Measurements from ENCODE around the gene RABGAP1.

Gene RABGAP1

GRCh38 chr9:123059472-123060220 lies 118.8 kb downstream of the RABGAP1 start:
- H3K27me3 ChIP-seq (ENCODE audit: control insufficient read depth, insufficient read depth, low read length), result no peaks in the 10 kb centered on the region
- no peak overlapping the region for H3K27ac ChIP-seq (ENCODE audit: low read length)
- no peak overlapping the region for H3K4me3 ChIP-seq (ENCODE audit: low read length)
- no peak overlapping the region for H3K9ac ChIP-seq (ENCODE audit: low read length)
- H3K9me3 ChIP-seq (ENCODE audit: control insufficient read depth, low read depth, low read length), result no peaks in the 10 kb centered on the region
- peaks cover 4% of the 10 kb centered on the region for H3K36me3 ChIP-seq (ENCODE audit: control insufficient read depth, low read depth, low read length)
- H3K4me1 ChIP-seq (ENCODE audit: control insufficient read depth, low read depth, low read length), result no peaks in the 10 kb centered on the region

- Histone ChIP-seq H3K9me3 (ENCODE audit: control insufficient read depth, low read depth, low read length) (no peaks in the 10 kb centered on the region), H3K36me3 (ENCODE audit: control insufficient read depth, low read depth, low read length) (peaks cover 12% of the 10 kb centered on the region), H3K4me3 (ENCODE audit: low read length) (no peak overlapping the region), H3K27me3 (ENCODE audit: control insufficient read depth, insufficient read depth, low read length) (no peaks in the 10 kb centered on the region), H3K4me1 (ENCODE audit: control insufficient read depth, low read depth, low read length) (no peaks in the 10 kb centered on the region), H3K27ac (ENCODE audit: low read length) (no peak overlapping the region), H3K9ac (ENCODE audit: low read length) (no peak overlapping the region)
Observed at GRCh38 chr9:123061216-123061615, 120.4 kb downstream of the RABGAP1 start.

GRCh38 chr9:123062351-123063176 lies 121.7 kb downstream of the RABGAP1 start:
- H3K4me3 ChIP-seq (ENCODE audit: low read length), result no peak overlapping the region
- H3K9me3 ChIP-seq (ENCODE audit: control insufficient read depth, low read depth, low read length), result no peaks in the 10 kb centered on the region
- peaks cover 23% of the 10 kb centered on the region for H3K36me3 ChIP-seq (ENCODE audit: control insufficient read depth, low read depth, low read length)
- no peak overlapping the region for H3K27ac ChIP-seq (ENCODE audit: low read length)
- H3K27me3 ChIP-seq (ENCODE audit: control insufficient read depth, insufficient read depth, low read length), result no peaks in the 10 kb centered on the region
- H3K9ac ChIP-seq (ENCODE audit: low read length), result no peak overlapping the region
- H3K4me1 ChIP-seq (ENCODE audit: control insufficient read depth, low read depth, low read length), result no peaks in the 10 kb centered on the region

GRCh38 chr9:123063177-123063598 lies 122.4 kb downstream of the RABGAP1 start:
- Histone ChIP-seq H3K27me3 (ENCODE audit: control insufficient read depth, insufficient read depth, low read length) (no peaks in the 10 kb centered on the region), H3K4me3 (ENCODE audit: low read length) (no peak overlapping the region), H3K27ac (ENCODE audit: low read length) (no peak overlapping the region), H3K36me3 (ENCODE audit: control insufficient read depth, low read depth, low read length) (peaks cover 26% of the 10 kb centered on the region), H3K9ac (ENCODE audit: low read length) (no peak overlapping the region), H3K4me1 (ENCODE audit: control insufficient read depth, low read depth, low read length) (no peaks in the 10 kb centered on the region), H3K9me3 (ENCODE audit: control insufficient read depth, low read depth, low read length) (no peaks in the 10 kb centered on the region)

- Histone ChIP-seq H3K4me3 (ENCODE audit: low read length) (no peak overlapping the region), H3K4me1 (ENCODE audit: control insufficient read depth, low read depth, low read length) (no peaks in the 10 kb centered on the region), H3K9me3 (ENCODE audit: control insufficient read depth, low read depth, low read length) (no peaks in the 10 kb centered on the region), H3K9ac (ENCODE audit: low read length) (no peak overlapping the region), H3K27me3 (ENCODE audit: control insufficient read depth, insufficient read depth, low read length) (no peaks in the 10 kb centered on the region), H3K27ac (ENCODE audit: low read length) (no peak overlapping the region), H3K36me3 (ENCODE audit: control insufficient read depth, low read depth, low read length) (peaks cover 28% of the 10 kb centered on the region)
Observed at GRCh38 chr9:123063896-123064295, 123.1 kb downstream of the RABGAP1 start.

- no peak overlapping the region for H3K4me3 ChIP-seq (ENCODE audit: low read length)
- H3K9me3 ChIP-seq (ENCODE audit: control insufficient read depth, low read depth, low read length), result no peaks in the 10 kb centered on the region
- no peak overlapping the region for H3K27ac ChIP-seq (ENCODE audit: low read length)
- H3K4me1 ChIP-seq (ENCODE audit: control insufficient read depth, low read depth, low read length), result no peaks in the 10 kb centered on the region
- H3K9ac ChIP-seq (ENCODE audit: low read length), result no peak overlapping the region
- no peaks in the 10 kb centered on the region for H3K27me3 ChIP-seq (ENCODE audit: control insufficient read depth, insufficient read depth, low read length)
- peaks cover 28% of the 10 kb centered on the region for H3K36me3 ChIP-seq (ENCODE audit: control insufficient read depth, low read depth, low read length)
Observed at GRCh38 chr9:123064716-123065115, 123.9 kb downstream of the RABGAP1 start.

GRCh38 chr9:123065196-123065595 lies 124.4 kb downstream of the RABGAP1 start:
- H3K4me3 ChIP-seq (ENCODE audit: low read length), result no peak overlapping the region
- no peaks in the 10 kb centered on the region for H3K9me3 ChIP-seq (ENCODE audit: control insufficient read depth, low read depth, low read length)
- H3K4me1 ChIP-seq (ENCODE audit: control insufficient read depth, low read depth, low read length), result no peaks in the 10 kb centered on the region
- H3K36me3 ChIP-seq (ENCODE audit: control insufficient read depth, low read depth, low read length), result peaks cover 29% of the 10 kb centered on the region
- no peaks in the 10 kb centered on the region for H3K27me3 ChIP-seq (ENCODE audit: control insufficient read depth, insufficient read depth, low read length)
- no peak overlapping the region for H3K27ac ChIP-seq (ENCODE audit: low read length)
- no peak overlapping the region for H3K9ac ChIP-seq (ENCODE audit: low read length)

- Histone ChIP-seq H3K4me1 (ENCODE audit: control insufficient read depth, low read depth, low read length) (peaks cover 10% of the 10 kb centered on the region), H3K9ac (ENCODE audit: low read length) (no peak overlapping the region), H3K9me3 (ENCODE audit: control insufficient read depth, low read depth, low read length) (no peaks in the 10 kb centered on the region), H3K4me3 (ENCODE audit: low read length) (no peak overlapping the region), H3K27ac (ENCODE audit: low read length) (no peak overlapping the region), H3K36me3 (ENCODE audit: control insufficient read depth, low read depth, low read length) (peaks cover 38% of the 10 kb centered on the region), H3K27me3 (ENCODE audit: control insufficient read depth, insufficient read depth, low read length) (no peaks in the 10 kb centered on the region)
Observed at GRCh38 chr9:123067136-123067535, 126.3 kb downstream of the RABGAP1 start.

GRCh38 chr9:123069010-123069481 lies 128.2 kb downstream of the RABGAP1 start:
- H3K9ac ChIP-seq (ENCODE audit: low read length), result no peak overlapping the region
- no peaks in the 10 kb centered on the region for H3K27me3 ChIP-seq (ENCODE audit: control insufficient read depth, insufficient read depth, low read length)
- H3K36me3 ChIP-seq (ENCODE audit: control insufficient read depth, low read depth, low read length), result peaks cover 38% of the 10 kb centered on the region
- H3K4me1 ChIP-seq (ENCODE audit: control insufficient read depth, low read depth, low read length), result peaks cover 29% of the 10 kb centered on the region
- H3K27ac ChIP-seq (ENCODE audit: low read length), result no peak overlapping the region
- no peak overlapping the region for H3K4me3 ChIP-seq (ENCODE audit: low read length)
- no peaks in the 10 kb centered on the region for H3K9me3 ChIP-seq (ENCODE audit: control insufficient read depth, low read depth, low read length)

GRCh38 chr9:123070198-123070597 lies 129.4 kb downstream of the RABGAP1 start:
- Histone ChIP-seq H3K4me3 (ENCODE audit: low read length) (no peak overlapping the region), H3K9ac (ENCODE audit: low read length) (no peak overlapping the region), H3K4me1 (ENCODE audit: control insufficient read depth, low read depth, low read length) (peaks cover 38% of the 10 kb centered on the region), H3K9me3 (ENCODE audit: control insufficient read depth, low read depth, low read length) (no peaks in the 10 kb centered on the region), H3K36me3 (ENCODE audit: control insufficient read depth, low read depth, low read length) (peaks cover 37% of the 10 kb centered on the region), H3K27ac (ENCODE audit: low read length) (no peak overlapping the region), H3K27me3 (ENCODE audit: control insufficient read depth, insufficient read depth, low read length) (no peaks in the 10 kb centered on the region)

GRCh38 chr9:123072407-123072995 lies 131.7 kb downstream of the RABGAP1 start:
- H3K36me3 ChIP-seq (ENCODE audit: control insufficient read depth, low read depth, low read length), result peaks cover 24% of the 10 kb centered on the region
- H3K27me3 ChIP-seq (ENCODE audit: control insufficient read depth, insufficient read depth, low read length), result no peaks in the 10 kb centered on the region
- no peaks in the 10 kb centered on the region for H3K9me3 ChIP-seq (ENCODE audit: control insufficient read depth, low read depth, low read length)
- H3K4me3 ChIP-seq (ENCODE audit: low read length), result peak overlapping the region; percentile 28
- H3K9ac ChIP-seq (ENCODE audit: low read length), result peak overlapping the region; percentile 8
- no peak overlapping the region for H3K27ac ChIP-seq (ENCODE audit: low read length)
- H3K4me1 ChIP-seq (ENCODE audit: control insufficient read depth, low read depth, low read length), result peaks cover 52% of the 10 kb centered on the region

Measured in iPS-18a (cell line).